ENCODE results near the gene ORM1.

DNA sequence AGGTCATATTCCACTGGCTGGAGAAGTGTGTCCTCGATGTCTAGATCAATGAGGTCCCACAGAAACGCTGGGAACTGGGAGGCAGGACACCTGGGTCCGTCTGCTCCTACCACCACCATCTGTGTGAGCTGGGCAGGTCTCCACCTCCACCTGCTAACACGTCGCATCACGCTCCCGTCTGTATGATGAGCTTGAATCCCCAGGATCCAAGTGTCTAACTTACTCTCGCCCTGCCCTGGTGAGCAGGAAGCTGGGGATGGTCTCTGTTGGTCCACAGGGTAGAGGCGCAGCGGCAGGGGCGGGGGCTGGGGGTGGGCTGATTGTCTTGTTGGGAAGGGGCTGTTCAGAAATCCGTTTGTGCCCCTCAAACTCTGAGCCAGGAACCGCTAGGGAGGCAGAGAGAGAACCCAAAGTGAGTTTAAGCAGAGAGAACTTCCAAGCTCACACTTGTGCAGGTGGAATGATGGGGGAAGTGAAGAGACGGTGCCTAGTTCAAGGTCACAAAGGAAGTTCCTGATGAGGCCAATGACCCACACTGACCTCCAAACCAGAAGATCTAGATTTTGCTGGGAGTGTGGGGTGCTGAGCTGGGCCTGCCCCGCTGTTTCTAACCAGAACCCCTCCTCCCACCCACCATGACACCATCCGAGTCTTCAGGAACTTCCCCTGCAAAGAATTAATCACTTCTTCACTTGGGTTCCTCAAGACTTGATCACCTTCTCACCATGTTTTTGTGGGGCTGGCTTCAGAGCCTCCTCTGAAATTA is 27.9 kb downstream of the ORM1 start:
- TF ChIP-seq, protein P1, sequence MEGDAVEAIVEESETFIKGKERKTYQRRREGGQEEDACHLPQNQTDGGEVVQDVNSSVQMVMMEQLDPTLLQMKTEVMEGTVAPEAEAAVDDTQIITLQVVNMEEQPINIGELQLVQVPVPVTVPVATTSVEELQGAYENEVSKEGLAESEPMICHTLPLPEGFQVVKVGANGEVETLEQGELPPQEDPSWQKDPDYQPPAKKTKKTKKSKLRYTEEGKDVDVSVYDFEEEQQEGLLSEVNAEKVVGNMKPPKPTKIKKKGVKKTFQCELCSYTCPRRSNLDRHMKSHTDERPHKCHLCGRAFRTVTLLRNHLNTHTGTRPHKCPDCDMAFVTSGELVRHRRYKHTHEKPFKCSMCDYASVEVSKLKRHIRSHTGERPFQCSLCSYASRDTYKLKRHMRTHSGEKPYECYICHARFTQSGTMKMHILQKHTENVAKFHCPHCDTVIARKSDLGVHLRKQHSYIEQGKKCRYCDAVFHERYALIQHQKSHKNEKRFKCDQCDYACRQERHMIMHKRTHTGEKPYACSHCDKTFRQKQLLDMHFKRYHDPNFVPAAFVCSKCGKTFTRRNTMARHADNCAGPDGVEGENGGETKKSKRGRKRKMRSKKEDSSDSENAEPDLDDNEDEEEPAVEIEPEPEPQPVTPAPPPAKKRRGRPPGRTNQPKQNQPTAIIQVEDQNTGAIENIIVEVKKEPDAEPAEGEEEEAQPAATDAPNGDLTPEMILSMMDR (conservative IDR thresholded peaks at IDR 0.05; ENCODE audit: low read depth, low read length), result no peak
- no peak for TF ChIP-seq EZH2phosphoT487 (IDR thresholded peaks at IDR 0.05; ENCODE audit: borderline replicate concordance, low read length)
